ENCODE measurements around the gene SLC7A11. TPM values are rescaled to one million over a fixed set of nuclear protein-coding genes. Genes with fewer than 3 reads are reported as not detected.

SLC7A11 gene
- total RNA-seq, 1 experiment from 2014 or later: 10.1 TPM

DNA sequence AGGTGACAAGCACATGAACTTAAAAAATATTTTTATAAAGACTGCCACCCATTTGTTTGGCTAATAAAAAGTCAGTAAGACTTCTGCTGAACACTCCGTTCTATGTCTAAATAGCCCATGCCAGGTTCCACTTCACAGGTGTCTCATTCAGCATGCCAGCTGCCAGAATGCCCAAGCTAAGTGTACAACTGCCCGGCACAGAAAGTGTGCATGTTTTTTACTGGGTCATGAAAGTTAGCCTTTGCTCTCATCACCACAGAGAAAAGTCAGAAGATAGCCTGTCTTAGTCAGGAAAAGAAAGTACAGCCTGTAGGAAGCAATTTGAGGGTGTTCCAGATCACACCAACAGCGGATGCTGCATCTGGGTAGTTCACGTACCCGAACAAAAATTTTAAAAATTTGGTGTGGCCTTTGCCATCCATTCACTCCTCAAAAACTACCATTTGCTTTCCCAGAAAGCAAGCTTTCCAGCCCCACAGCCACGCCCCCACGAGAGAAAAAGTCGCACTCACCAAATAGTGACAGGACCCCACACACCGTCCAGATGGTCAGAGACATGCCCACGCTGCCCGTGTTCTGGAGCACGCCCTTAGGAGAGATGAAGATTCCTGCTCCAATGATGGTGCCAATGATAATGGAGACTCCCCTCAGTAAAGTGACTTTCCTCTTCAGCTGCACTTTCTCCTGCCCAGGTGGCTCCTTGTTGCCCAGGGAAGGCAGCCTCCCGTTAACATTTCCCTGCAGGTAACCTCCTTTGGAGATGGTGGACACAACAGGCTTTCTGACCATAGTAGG lies 671 bp downstream of the SLC7A11 start:
- POLR2A ChIA-PET: interaction anchor here (0.9 to 1.1 kb wide), 4 partner anchors 13 to 252 kb away, joined by 3 to 8 read pairs (median 4); no protein-coding TSS in a partner anchor
- no peak for DNase-seq (ENCODE audit: low spot score)
- H3K27ac Mint-ChIP-seq: peak overlapping the region; percentile 99

More for the DNA sequence above, 671 bp downstream of the SLC7A11 start:
- Mint-ChIP-seq H3K36me3 (peaks cover 5% of the 10 kb centered on the region), H3K9me3 (no peaks in the 10 kb centered on the region), H3K4me1 (peaks cover 32% of the 10 kb centered on the region), H3K4me3 (peak overlapping the region; percentile 88), H3K27me3 (ENCODE audit: low read depth) (no peaks in the 10 kb centered on the region)
- CTCF ChIA-PET: interaction anchor here (1.0 to 1.6 kb wide), 2 partner anchors 254 to 630 kb away, joined by 3 to 6 read pairs; no protein-coding TSS in a partner anchor
- TF ChIP-seq ATF1 (CRISPR knock-in tag; IDR thresholded peaks at IDR 0.05): no peak
- TF ChIP-seq, protein P1, sequence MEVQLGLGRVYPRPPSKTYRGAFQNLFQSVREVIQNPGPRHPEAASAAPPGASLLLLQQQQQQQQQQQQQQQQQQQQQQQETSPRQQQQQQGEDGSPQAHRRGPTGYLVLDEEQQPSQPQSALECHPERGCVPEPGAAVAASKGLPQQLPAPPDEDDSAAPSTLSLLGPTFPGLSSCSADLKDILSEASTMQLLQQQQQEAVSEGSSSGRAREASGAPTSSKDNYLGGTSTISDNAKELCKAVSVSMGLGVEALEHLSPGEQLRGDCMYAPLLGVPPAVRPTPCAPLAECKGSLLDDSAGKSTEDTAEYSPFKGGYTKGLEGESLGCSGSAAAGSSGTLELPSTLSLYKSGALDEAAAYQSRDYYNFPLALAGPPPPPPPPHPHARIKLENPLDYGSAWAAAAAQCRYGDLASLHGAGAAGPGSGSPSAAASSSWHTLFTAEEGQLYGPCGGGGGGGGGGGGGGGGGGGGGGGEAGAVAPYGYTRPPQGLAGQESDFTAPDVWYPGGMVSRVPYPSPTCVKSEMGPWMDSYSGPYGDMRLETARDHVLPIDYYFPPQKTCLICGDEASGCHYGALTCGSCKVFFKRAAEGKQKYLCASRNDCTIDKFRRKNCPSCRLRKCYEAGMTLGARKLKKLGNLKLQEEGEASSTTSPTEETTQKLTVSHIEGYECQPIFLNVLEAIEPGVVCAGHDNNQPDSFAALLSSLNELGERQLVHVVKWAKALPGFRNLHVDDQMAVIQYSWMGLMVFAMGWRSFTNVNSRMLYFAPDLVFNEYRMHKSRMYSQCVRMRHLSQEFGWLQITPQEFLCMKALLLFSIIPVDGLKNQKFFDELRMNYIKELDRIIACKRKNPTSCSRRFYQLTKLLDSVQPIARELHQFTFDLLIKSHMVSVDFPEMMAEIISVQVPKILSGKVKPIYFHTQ (CRISPR knock-in tag; IDR thresholded peaks at IDR 0.05): 0 out of 2 replicates have a peak, but pooled peaks have one; percentile 24
- TF ChIP-seq, protein P2, sequence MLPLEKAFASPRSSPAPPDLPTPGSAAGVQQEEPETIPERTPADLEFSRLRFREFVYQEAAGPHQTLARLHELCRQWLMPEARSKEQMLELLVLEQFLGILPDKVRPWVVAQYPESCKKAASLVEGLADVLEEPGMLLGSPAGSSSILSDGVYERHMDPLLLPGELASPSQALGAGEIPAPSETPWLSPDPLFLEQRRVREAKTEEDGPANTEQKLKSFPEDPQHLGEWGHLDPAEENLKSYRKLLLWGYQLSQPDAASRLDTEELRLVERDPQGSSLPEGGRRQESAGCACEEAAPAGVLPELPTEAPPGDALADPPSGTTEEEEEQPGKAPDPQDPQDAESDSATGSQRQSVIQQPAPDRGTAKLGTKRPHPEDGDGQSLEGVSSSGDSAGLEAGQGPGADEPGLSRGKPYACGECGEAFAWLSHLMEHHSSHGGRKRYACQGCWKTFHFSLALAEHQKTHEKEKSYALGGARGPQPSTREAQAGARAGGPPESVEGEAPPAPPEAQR (CRISPR knock-in tag; IDR thresholded peaks at IDR 0.05): no peak
- TF ChIP-seq TEAD4 (CRISPR knock-in tag; IDR thresholded peaks at IDR 0.05): 0 out of 2 replicates have a peak, but pooled peaks have one; percentile 14
- TF ChIP-seq RELA (CRISPR knock-in tag; IDR thresholded peaks at IDR 0.05; ENCODE audit: borderline replicate concordance): no peak
- peak; percentile 15; the same call in 1 of the 2 replicates for TF ChIP-seq ZNF532 (CRISPR knock-in tag; IDR thresholded peaks at IDR 0.05; ENCODE audit: borderline replicate concordance)
- no peak for TF ChIP-seq CREM (CRISPR knock-in tag; IDR thresholded peaks at IDR 0.05)
- TF ChIP-seq MYBL2 (CRISPR knock-in tag; IDR thresholded peaks at IDR 0.05): no peak
- TF ChIP-seq USF1 (CRISPR knock-in tag; IDR thresholded peaks at IDR 0.05): no peak
- TF ChIP-seq ZBTB21 (CRISPR knock-in tag; IDR thresholded peaks at IDR 0.05; ENCODE audit: borderline replicate concordance): no peak
- peak; percentile 46 for ATAC-seq

All from WTC11 (cell line).